Neural cell (in vitro differentiated cells): ENCODE results near the gene SH3PXD2A. TPM values are rescaled to one million over a fixed set of nuclear protein-coding genes. Genes with fewer than 3 reads are reported as not detected.

ENCODE experiments used
- H2AFZ ChIP-seq: fragments of 200-600, 300-800 bp; sonication (generic), shearing (Covaris generic); 2 replicates; pipeline ENCODE4 v1.6.0; 2014; ENCODE audit warnings: low read depth, mild to moderate bottlenecking, antibody characterized with exemption, low read length, moderate library complexity
- H3F3A ChIP-seq: fragments of 200-600 bp; shearing (Covaris generic); 2 replicates; pipeline ENCODE4 v1.6.1; 2016; ENCODE audit warnings: mild to moderate bottlenecking, moderate library complexity, mixed read lengths, antibody characterized with exemption, low read length; ENCODE audit not compliant: insufficient read depth, poor library complexity, severe bottlenecking
- H3K27ac ChIP-seq: fragments of 200-600, 300-800 bp; sonication (generic), shearing (Covaris generic); 2 replicates; pipeline ENCODE4 v1.5.1; 2014; ENCODE audit warnings: mild to moderate bottlenecking, low read length, moderate library complexity
- H3K27me3 ChIP-seq: fragments of 300-800, 200-600 bp; sonication (generic), shearing (Covaris generic); 2 replicates; pipeline ENCODE4 v1.6.0; 2014; ENCODE audit warnings: mild to moderate bottlenecking, low read depth, low read length, moderate library complexity; ENCODE audit not compliant: insufficient read depth
- H3K36me3 ChIP-seq: fragments of 300-800, 200-600 bp; sonication (generic), shearing (Covaris generic); 2 replicates; pipeline ENCODE4 v1.5.1; 2014; ENCODE audit warnings: mild to moderate bottlenecking, antibody characterized with exemption, low read length, moderate library complexity; ENCODE audit not compliant: insufficient read depth
- H3K4me2 ChIP-seq: fragments of 300-800, 200-600 bp; sonication (generic), shearing (Covaris generic); 2 replicates; pipeline ENCODE4 v1.6.0; 2014; ENCODE audit warnings: mild to moderate bottlenecking, low read length
- H3K4me3 ChIP-seq: fragments of 300-800, 200-600 bp; sonication (generic), shearing (Covaris generic); 2 replicates; pipeline ENCODE4 v1.5.1; 2014; ENCODE audit warnings: mild to moderate bottlenecking, low read length, moderate library complexity
- H3K79me2 ChIP-seq: fragments of 200-600 bp; shearing (Covaris generic); replicated peaks from 2 replicates; pipeline ENCODE4 v1.6.0; 2014; ENCODE audit warnings: mild to moderate bottlenecking, low read length, moderate library complexity; ENCODE audit not compliant: insufficient read depth
- H3K9ac ChIP-seq: fragments of 300-800, 200-600 bp; sonication (generic), shearing (Covaris generic); 2 replicates; pipeline ENCODE4 v1.6.1; 2016; ENCODE audit warnings: mild to moderate bottlenecking, low read length, mixed read lengths
- H3K9me2 ChIP-seq: fragments of 200-600 bp; shearing (Covaris generic); 2 replicates; pipeline ENCODE4 v1.6.1; 2016; ENCODE audit warnings: mild to moderate bottlenecking, low read length, mixed read lengths; ENCODE audit not compliant: insufficient read depth
- H3K9me3 ChIP-seq: fragments of 200-600, 300-800 bp; sonication (generic), shearing (Covaris generic); 2 replicates; pipeline ENCODE4 v1.6.1; 2016; ENCODE audit warnings: mild to moderate bottlenecking, mixed run types, low read length, moderate library complexity, mixed read lengths
- H4K20me1 ChIP-seq: fragments of 200-600 bp; shearing (Covaris generic); 2 replicates; pipeline ENCODE4 v1.6.1; 2016; ENCODE audit warnings: mild to moderate bottlenecking, mixed run types; ENCODE audit not compliant: insufficient read depth
- EP300 ChIP-seq: fragments of 450-650 bp; conservative IDR thresholded peaks from 2 replicates; pipeline ENCODE4 v1.6.1; 2014; ENCODE audit warnings: antibody characterized with exemption, mild to moderate bottlenecking, moderate library complexity; ENCODE audit not compliant: poor library complexity, severe bottlenecking
- EZH2 ChIP-seq: fragments of 200-600, 300-800 bp; shearing (Covaris generic), sonication (generic); IDR thresholded peaks from 2 replicates; pipeline ENCODE4 v1.6.1; 2014; ENCODE audit warnings: antibody characterized with exemption, low read length, borderline replicate concordance, mild to moderate bottlenecking; ENCODE audit not compliant: insufficient read depth, poor library complexity, severe bottlenecking
- MXI1 ChIP-seq: fragments of 450-650 bp; conservative IDR thresholded peaks from 2 replicates; pipeline ENCODE4 v1.6.1; 2014; ENCODE audit warnings: antibody characterized with exemption, mild to moderate bottlenecking; ENCODE audit not compliant: poor library complexity, severe bottlenecking
- POLR2AphosphoS5 ChIP-seq: IDR thresholded peaks from 2 replicates; pipeline ENCODE4 v1.6.1; 2012
- RAD21 ChIP-seq: fragments of 450-650 bp; conservative IDR thresholded peaks from 2 replicates; pipeline ENCODE4 v1.6.1; 2014; ENCODE audit warnings: antibody characterized with exemption, mild to moderate bottlenecking, moderate library complexity
- SMC3 ChIP-seq: fragments of 450-650 bp; conservative IDR thresholded peaks from 2 replicates; pipeline ENCODE4 v1.6.1; 2014; ENCODE audit warnings: antibody characterized with exemption, mild to moderate bottlenecking, moderate library complexity; ENCODE audit not compliant: poor library complexity
- TAF1 ChIP-seq: IDR thresholded peaks from 2 replicates; pipeline ENCODE4 v1.6.1; 2012; ENCODE audit warnings: low read depth
- polyA plus RNA-seq: library from polyadenylated mRNA; depleted of rRNA; stranded (reverse); fragments of >200 nt; gene quantifications from 2 replicates; pipeline ENCODE4 v1.2.3, GENCODE V29; 2014
- TF ChIP-seq, protein P1 (sequence below): IDR thresholded peaks from 2 replicates; pipeline ENCODE4 v1.6.1; 2012; ENCODE audit warnings: borderline replicate concordance
- TF ChIP-seq, protein P2 (sequence below): fragments of 450-650 bp; IDR thresholded peaks from 2 replicates; pipeline ENCODE4 v1.5.1; 2014; ENCODE audit warnings: antibody characterized with exemption, mild to moderate bottlenecking, moderate library complexity; ENCODE audit not compliant: poor library complexity, severe bottlenecking

SH3PXD2A gene
- polyA plus RNA-seq, 1 donor from 2014 or later, result 5.2 TPM

DNA sequence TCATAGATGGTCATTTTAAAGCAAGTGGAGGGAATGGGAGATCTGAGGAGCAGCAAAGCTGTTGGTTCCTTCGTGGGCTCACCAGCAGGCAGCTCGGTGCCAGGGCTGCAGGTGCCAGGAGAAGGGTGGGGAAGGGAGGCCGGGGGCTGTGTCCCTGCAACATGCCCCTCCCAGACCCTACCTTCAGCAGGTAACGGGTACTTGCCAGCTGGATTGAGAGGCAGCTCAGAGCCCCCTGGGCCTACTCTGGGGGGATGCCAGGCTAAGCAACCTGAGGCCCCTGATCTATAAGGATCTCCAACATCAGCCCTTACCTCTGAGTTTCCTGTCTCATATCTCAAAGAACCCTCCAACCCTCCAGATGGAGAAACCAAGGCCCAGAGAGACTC is 188.6 kb downstream of the SH3PXD2A start:
- TF ChIP-seq SMC3, result no peak
- TF ChIP-seq MXI1, result no peak
- Histone ChIP-seq H3F3A (no peaks in the 10 kb centered on the region), H3K79me2 (no peaks in the 10 kb centered on the region)

DNA sequence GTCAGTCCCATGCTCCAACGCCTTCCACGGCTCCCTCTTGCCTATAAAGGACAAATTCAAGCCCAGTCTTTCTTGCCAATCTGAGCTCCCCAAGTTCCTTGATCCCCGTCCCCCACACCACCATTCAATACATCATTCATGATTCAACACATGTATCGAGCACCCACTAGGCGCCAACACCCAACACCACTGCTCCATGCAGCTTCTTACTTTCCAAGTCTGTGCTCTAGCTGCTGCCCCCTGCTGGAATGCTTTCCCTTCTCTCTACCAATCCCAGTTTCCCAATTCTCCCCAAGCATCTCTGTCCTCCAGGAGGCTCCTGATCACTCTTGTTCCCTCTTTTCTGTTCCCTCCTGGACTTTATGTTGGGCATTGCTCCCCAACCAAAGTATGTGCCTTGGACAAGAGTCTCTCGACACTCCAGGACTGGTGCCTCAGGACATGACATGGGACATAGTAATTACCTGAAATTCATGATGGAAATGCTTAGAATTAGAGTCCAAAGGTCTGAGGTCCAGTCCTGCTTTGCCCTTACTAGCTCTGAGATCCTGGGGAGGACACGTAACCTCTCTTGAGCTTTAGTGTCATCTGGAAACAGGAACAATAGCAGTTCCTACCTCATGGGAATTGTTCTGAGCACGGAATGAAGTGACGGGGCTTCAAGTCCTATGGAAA is 189.2 kb downstream of the SH3PXD2A start:
- H3K9me3 ChIP-seq, result no peaks in the 10 kb centered on the region
- H3K9me2 ChIP-seq, result no peaks in the 10 kb centered on the region
- TF ChIP-seq POLR2AphosphoS5 (no peak), EZH2 (no peak), EP300 (no peak), RAD21 (no peak), TAF1 (no peak), MXI1 (no peak), SMC3 (no peak)
- TF ChIP-seq, protein P1, sequence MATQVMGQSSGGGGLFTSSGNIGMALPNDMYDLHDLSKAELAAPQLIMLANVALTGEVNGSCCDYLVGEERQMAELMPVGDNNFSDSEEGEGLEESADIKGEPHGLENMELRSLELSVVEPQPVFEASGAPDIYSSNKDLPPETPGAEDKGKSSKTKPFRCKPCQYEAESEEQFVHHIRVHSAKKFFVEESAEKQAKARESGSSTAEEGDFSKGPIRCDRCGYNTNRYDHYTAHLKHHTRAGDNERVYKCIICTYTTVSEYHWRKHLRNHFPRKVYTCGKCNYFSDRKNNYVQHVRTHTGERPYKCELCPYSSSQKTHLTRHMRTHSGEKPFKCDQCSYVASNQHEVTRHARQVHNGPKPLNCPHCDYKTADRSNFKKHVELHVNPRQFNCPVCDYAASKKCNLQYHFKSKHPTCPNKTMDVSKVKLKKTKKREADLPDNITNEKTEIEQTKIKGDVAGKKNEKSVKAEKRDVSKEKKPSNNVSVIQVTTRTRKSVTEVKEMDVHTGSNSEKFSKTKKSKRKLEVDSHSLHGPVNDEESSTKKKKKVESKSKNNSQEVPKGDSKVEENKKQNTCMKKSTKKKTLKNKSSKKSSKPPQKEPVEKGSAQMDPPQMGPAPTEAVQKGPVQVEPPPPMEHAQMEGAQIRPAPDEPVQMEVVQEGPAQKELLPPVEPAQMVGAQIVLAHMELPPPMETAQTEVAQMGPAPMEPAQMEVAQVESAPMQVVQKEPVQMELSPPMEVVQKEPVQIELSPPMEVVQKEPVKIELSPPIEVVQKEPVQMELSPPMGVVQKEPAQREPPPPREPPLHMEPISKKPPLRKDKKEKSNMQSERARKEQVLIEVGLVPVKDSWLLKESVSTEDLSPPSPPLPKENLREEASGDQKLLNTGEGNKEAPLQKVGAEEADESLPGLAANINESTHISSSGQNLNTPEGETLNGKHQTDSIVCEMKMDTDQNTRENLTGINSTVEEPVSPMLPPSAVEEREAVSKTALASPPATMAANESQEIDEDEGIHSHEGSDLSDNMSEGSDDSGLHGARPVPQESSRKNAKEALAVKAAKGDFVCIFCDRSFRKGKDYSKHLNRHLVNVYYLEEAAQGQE, result no peak
- TF ChIP-seq, protein P2, sequence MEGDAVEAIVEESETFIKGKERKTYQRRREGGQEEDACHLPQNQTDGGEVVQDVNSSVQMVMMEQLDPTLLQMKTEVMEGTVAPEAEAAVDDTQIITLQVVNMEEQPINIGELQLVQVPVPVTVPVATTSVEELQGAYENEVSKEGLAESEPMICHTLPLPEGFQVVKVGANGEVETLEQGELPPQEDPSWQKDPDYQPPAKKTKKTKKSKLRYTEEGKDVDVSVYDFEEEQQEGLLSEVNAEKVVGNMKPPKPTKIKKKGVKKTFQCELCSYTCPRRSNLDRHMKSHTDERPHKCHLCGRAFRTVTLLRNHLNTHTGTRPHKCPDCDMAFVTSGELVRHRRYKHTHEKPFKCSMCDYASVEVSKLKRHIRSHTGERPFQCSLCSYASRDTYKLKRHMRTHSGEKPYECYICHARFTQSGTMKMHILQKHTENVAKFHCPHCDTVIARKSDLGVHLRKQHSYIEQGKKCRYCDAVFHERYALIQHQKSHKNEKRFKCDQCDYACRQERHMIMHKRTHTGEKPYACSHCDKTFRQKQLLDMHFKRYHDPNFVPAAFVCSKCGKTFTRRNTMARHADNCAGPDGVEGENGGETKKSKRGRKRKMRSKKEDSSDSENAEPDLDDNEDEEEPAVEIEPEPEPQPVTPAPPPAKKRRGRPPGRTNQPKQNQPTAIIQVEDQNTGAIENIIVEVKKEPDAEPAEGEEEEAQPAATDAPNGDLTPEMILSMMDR, result no peak
- no peaks in the 10 kb centered on the region for H3K27me3 ChIP-seq
- H3K4me3 ChIP-seq, result no peak overlapping the region
- H3K4me2 ChIP-seq, result no peak overlapping the region
- H3K27ac ChIP-seq, result no peak overlapping the region
- H3K36me3 ChIP-seq, result no peaks in the 10 kb centered on the region
- no peaks in the 10 kb centered on the region for H3F3A ChIP-seq
- no peak overlapping the region for H2AFZ ChIP-seq
- H3K9ac ChIP-seq, result no peak overlapping the region
- H3K79me2 ChIP-seq, result no peaks in the 10 kb centered on the region
- no peaks in the 10 kb centered on the region for H4K20me1 ChIP-seq

More for the DNA sequence above, 188.6 kb downstream of the SH3PXD2A start:
- Histone ChIP-seq H2AFZ (no peak overlapping the region), H3K36me3 (no peaks in the 10 kb centered on the region), H4K20me1 (no peaks in the 10 kb centered on the region), H3K4me3 (no peak overlapping the region), H3K4me2 (no peak overlapping the region), H3K27ac (no peak overlapping the region), H3K9ac (no peak overlapping the region), H3K9me3 (no peaks in the 10 kb centered on the region), H3K27me3 (no peaks in the 10 kb centered on the region), H3K9me2 (no peaks in the 10 kb centered on the region)
